HG02759 (cell line): ENCODE measurements around the gene C4orf50.

Experiments
- ATAC-seq: cut with Tn5 transposase; IDR thresholded peaks from one replicate; pipeline ENCODE4 v1.9.1; 2021; ENCODE audit warnings: mild to moderate bottlenecking, moderate library complexity; ENCODE audit not compliant: unreplicated experiment

Gene C4orf50

DNA sequence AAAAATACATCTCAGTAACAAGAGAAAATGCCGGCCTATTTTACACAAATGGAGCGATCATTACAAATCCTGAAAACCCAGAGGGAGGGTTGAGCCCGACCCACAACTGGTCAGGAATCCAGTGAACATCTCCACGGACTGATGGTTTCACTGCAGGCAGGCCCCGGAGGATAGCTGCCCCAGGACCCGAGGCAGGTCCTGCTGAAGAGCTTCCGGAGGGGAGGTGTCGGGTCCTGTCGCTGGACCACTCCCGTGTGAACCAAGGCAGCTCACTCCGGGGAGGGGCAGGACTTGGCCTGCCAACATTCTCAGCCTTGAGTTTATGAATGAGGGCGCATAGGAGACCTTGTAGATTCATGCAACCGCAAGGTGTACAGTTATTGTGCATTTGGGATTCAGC, 120.6 kb downstream of the C4orf50 start:
- ATAC-seq = no peak

- ATAC-seq = no peak
These were observed 122.9 kb downstream of the C4orf50 start for GRCh38 chr4:5895287-5895686.

- ATAC-seq = no peak
These were observed 124.0 kb downstream of the C4orf50 start for GRCh38 chr4:5894266-5894665.

GRCh38 chr4:5893591-5893990, 124.6 kb downstream of the C4orf50 start:
- ATAC-seq = no peak

DNA sequence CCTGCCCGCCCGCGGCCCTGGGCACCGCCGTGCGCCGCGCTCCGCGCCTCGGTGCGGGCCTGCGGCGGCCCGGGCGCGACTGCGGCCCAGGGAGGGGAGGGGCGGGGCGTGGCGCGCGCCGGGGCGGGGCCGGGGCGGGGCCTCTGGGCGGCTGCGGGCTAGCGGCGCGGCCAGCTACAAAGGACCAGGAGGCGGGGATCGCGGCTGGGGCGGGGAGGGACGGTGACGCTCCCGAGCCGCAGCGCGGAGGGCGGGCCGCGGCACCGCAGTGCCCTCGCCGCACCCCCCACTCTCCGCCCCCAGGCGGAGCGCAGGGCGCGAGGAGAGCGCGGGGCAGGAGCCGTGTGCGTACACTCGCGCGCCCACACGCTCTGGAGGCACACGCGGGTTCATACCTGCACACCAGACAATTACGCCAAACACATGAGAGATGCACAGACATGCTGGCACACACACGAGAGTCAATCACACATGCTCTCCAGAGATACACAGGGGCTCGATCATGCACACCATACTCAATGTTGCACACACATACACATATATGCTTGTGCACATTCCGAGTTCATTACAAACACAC, 125.1 kb downstream of the C4orf50 start, which contains the start of gene CRMP1:
CRMP1 (minus strand) TSS at position 83 of the 577 bp plus-strand sequence. CDS start 117 bp downstream, outside the sequence.
- no peak for ATAC-seq

GRCh38 chr4:5892323-5893003, 125.8 kb downstream of the C4orf50 start:
- no peak for ATAC-seq

DNA sequence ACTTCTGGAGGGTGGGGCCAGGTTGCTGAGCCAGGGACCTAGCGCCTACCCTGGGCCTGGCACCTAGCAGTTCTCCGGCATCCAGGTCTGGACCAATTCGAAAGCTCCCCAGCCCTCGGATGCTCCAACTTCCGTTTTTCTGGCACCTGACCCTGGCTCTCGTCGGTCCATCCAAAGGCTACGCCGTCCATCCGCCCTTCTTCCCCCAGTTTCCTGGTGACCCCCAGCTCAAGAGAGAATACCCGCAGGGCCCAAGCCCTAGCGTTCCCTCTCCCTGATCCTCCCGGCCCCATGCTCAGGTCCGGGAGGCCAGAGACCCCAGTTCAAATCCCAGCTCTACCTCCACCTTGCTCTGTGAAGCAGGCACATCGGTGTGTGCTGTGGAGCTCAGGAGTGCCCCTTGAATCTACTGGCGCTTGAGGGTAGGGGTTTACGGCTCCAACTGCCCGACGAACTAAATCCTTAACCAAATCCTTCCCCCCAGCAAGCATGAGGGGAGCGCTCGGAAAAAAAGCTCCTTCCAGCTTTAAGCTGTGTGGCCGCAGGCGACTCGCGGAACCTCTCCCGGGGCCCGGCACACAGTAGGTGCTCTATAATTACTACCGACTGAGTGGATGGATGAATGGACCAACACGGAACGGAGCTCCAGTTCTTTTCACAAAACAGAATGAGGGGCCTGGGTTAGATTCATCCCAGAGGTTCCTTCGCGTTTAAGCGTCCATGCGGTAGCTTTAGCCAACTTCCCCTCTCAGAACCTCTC, 126.5 kb downstream of the C4orf50 start:
- no peak for ATAC-seq

DNA sequence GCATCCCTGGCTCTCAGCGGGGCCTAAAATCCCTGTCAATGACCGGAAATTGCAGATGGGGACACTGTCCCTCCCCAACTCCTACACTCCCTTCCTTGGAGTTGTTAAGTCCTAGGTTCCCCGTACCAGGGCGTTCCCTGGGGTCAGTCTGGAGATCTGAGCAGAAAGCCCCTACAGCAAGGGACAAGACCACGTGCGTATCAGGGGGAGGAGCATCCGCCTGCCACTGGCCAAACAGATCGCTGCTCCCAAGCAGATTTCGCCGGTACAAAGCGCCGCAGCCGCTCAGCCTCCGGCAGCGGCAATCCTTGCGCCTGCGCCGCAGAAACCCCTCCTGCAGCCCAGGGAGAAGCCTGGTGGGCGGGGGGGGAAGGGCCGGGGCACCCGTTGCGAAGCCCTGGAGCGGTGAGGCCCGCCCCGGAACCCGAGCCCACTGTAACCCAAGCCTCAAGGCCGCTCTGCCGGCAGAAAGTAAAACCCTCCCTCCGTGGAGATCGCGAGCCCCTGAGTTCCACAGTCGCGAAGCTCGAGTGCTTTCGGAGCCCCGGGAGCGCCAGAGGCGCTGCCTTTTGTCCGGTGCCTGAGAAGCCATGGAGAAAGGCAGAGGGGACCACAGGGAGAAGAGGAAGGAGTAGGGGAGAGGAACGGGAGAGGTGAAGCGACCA, 128.0 kb downstream of the C4orf50 start:
- no peak for ATAC-seq

DNA sequence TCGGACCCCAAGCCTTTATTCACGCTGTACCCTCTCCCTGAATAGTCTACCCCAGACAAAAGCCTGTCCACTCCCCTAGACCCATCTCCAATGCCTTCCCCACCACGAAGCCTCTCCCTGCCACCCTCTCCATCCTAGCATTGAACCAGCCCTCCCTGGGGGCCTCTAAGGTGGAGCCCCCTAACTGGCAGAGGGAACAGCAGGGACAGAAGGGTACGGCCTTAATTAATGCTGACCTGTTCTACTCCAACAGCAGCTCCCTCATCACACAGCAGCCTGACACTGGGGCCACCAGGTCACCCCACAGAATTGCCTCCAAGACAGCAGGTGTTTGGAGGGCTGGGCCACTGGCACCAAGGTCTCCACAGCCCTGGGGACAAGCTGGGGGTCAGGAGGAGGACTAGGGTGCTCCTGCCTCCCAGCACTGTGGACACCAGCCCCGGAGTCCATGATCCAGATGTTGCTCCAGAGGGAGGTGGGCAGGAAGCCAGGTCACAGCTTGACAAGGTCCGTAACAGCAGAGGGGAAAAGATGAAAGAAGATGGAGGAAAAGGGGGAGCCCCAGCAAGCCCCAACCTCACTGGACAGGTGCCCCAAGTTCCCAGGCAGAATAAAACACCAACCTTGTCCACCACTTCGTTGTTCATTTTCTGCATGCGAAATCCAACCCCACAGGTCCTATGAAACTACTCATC, 129.1 kb downstream of the C4orf50 start:
- ATAC-seq = no peak

- no peak for ATAC-seq
These were observed 129.8 kb downstream of the C4orf50 start for GRCh38 chr4:5888222-5889001.

DNA sequence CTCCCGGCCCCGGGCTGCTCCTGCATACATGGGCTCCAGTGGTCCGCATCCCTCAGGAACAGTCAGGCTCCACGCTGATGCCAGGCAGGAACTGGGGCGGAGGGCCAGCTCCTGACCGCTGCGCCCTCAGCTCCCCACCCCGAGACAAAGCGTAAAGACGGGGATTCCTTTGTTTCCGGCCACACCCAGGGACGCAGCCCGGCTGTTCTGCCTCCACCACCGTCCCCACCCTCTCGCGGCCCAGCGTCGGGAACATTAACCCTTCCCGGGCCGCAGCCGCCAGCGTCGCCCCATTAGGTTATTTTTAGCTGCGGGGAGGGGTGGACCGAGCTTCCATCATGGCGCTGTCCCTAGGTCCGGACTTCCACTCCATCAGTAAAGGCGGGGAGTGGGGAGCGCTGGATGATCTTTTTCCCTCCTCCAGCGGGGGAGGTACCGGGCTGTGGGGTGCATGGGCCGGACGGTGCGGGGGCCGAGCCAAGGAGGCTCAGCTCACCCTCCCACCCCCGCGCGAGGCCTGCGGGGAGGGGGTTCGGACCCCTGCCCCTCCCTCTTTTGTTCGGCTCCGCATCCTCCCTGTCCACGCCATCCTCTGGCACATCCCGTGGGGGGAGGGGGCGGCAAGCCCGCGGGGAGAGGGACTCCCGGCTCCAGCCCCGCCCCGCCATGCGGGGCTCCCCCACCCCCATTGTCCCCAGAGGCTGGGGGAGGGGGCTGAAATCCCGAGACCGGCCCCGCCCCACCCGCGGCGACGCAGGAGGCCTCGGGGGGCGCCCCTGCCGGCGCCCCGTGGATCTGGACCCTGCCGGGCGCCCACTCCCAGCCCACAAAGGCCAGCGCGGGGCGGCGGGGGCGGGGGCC, 130.6 kb downstream of the C4orf50 start:
- no peak for ATAC-seq

DNA sequence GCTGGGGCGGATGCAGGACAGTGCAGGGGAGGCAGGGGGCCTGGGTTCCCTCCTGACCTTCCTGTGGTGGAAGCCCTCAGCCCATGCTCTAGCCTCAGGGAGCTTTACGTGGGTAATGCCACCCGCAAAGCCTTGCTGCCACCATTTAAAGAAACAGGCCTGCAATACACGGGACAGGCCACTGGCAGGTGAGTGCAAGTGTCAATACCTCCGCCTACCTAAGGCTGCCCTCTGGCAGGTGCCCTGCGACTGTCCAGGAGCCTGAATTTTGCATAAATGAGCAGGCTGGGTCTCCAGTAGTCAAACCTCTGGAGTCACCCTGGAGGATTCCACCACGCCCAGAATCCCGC, 131.2 kb downstream of the C4orf50 start:
- no peak for ATAC-seq

GRCh38 chr4:5885733-5886132, 132.5 kb downstream of the C4orf50 start:
- ATAC-seq = no peak

DNA sequence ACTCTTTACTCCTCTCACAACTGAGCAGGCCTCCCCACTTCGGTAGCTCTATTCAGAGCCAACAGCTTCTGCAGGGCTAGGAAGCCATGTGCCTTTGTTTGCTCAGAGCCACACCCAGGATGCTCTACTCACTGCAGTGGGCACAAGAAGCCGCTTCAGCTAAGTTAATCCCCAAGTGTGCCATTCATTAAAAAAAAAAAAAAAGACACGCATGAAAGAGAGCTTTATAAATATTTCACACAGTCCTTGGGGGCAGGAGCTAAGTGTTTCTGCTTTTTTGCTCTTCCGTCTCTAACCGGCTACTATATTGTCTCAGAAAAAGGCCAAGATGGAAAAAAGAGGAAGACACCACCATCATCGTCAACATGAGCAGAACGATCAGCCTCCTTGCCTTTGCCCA, 133.4 kb downstream of the C4orf50 start:
- no peak for ATAC-seq

GRCh38 chr4:5883916-5884315, 134.3 kb downstream of the C4orf50 start:
- ATAC-seq = no peak

- ATAC-seq = no peak
These were observed 135.3 kb downstream of the C4orf50 start for GRCh38 chr4:5882947-5883346.

GRCh38 chr4:5881340-5881739, 136.9 kb downstream of the C4orf50 start:
- ATAC-seq = no peak

DNA sequence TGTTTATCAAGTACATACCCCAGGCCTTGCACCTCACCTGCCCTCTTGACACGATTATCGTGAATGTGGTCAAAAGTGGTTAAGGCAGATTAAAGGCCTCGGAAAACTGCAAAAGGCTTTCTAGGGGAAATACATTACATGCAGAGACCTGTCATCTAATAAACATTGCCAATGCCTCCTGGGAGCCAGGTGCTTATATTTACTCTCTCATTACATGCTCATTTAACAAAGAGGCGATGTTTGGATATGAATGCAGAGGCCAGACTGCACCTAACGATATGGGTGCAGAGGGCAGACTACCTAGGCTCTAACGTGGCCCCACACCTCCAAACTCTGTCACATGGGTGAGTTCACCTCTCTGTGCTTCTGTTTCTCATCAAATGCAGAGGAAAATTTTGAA, 139.9 kb downstream of the C4orf50 start:
- no peak for ATAC-seq

GRCh38 chr4:5877392-5877791, 140.8 kb downstream of the C4orf50 start:
- ATAC-seq = no peak
